Gastroesophageal sphincter (tissue), 4 donors: ENCODE data around the gene LEPROT. TPM values are rescaled to one million over a fixed set of nuclear protein-coding genes. Genes with fewer than 3 reads are reported as not detected.
"Not testable (repeated sequence)": the region's sequence is repeated elsewhere in the genome, so short reads cannot be mapped to it uniquely, and the experiment has no call there.

Source experiments
- ATAC-seq: fragments of 150-250 bp; one replicate; pipeline ENCODE4 v1.9.1; 2016; ENCODE audit warnings: mild to moderate bottlenecking, moderate library complexity
- H3K27ac ChIP-seq, 4 donors: fragments of 200-600 bp; sonication (generic) in 3 of 4; 1 replicate in 3 of 4; 2 replicates in 1 of 4; pipeline ENCODE4 v1.5.1; 2016 to 2019
- H3K27me3 ChIP-seq: fragments of 200-600 bp; sonication (generic); one replicate; pipeline ENCODE4 v1.5.1; 2019
- H3K36me3 ChIP-seq, 2 donors: fragments of 200-600 bp; sonication (generic); one replicate each; pipeline ENCODE4 v1.5.1; 2019; ENCODE audit warnings: control low read depth in 1 of 2
- H3K4me1 ChIP-seq, 3 donors: fragments of 200-600 bp; sonication (generic); 1 replicate in 2 of 3; 2 replicates in 1 of 3; pipeline ENCODE4 v1.5.1; 2016 to 2019; ENCODE audit warnings: control low read depth in 2 of 3
- H3K4me3 ChIP-seq, 2 donors: fragments of 200-600 bp; sonication (generic); one replicate each; pipeline ENCODE4 v1.5.1; 2019; ENCODE audit warnings: mild to moderate bottlenecking in 1 of 2, moderate library complexity in 1 of 2
- H3K9me3 ChIP-seq, 3 donors: fragments of 200-600 bp; sonication (generic); one replicate each; pipeline ENCODE4 v1.5.1; 2017 to 2019; ENCODE audit warnings: control low read depth in 2 of 3
- EP300 ChIP-seq: sonication (generic); formaldehyde crosslinking; IDR thresholded peaks from one replicate; pipeline ENCODE4 v1.6.1; 2017; ENCODE audit warnings: antibody characterized with exemption, mild to moderate bottlenecking
- POLR2A ChIP-seq, 2 donors: fragments of 450-650 bp; IDR thresholded peaks; one replicate each; pipeline ENCODE4 v1.6.1; 2017; ENCODE audit warnings: antibody characterized with exemption in 2 of 2, mild to moderate bottlenecking in 2 of 2, moderate library complexity in 1 of 2
- POLR2AphosphoS5 ChIP-seq: sonication (generic); formaldehyde crosslinking; IDR thresholded peaks from one replicate; pipeline ENCODE4 v1.6.1; 2017; ENCODE audit warnings: antibody characterized with exemption
- WGBS, 2 donors: methylation state at CpG; one replicate each; pipeline ENCODE4 v1.1.5; 2018; ENCODE audit warnings: low coverage in 1 of 2; 5-methylcytosine and 5-hydroxymethylcytosine counted together
- total RNA-seq, 4 donors: library from RNA; depleted of rRNA; stranded (reverse); fragments of >200 nt; gene quantifications; one replicate each; pipeline ENCODE4 v1.1.0, GENCODE V29; 2016
- TF ChIP-seq, protein P1 (sequence below), 4 experiments: fragments of 200-600 bp in 2 of 4; fragments of 450-650 bp in 2 of 4; sonication (generic) in 1 of 4; IDR thresholded peaks; one replicate each; pipeline ENCODE4 v1.5.1; 2017 to 2019; ENCODE audit warnings: antibody characterized with exemption in 4 of 4, mild to moderate bottlenecking in 2 of 4, moderate library complexity in 2 of 4

Gene LEPROT
- total RNA-seq, 4 donors from 2014 or later = 66.3 to 106 (median 72.9) TPM

DNA sequence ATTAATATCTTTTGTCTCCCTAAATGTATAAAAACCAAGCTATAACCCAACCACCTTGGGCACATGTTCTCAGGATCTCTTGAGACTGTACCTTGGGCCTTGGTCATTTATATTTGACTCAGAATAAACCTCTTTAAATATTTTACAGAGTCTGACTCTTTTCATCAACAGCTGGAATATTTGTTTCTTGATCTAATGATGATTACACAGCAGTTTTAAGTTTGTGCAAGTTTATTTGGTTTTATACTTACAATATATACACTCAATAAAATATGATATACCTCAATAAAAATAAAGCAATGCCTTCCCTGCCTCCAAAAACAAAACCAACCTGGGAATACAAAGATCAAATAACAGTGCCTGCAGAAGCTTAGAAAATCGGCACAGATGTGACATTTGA lies 22.0 kb downstream of the LEPROT start:
- Histone ChIP-seq H3K9me3 (no peaks in the 10 kb centered on the region), H3K27ac (no peak overlapping the region), H3K27me3 (no peaks in the 10 kb centered on the region), H3K4me1 (no peaks in the 10 kb centered on the region), H3K36me3 (no peaks in the 10 kb centered on the region), H3K4me3 (no peak overlapping the region)
- ATAC-seq = no peak
- WGBS, 2 donors = 57 to 85% methylated on average over 1 of the region's 1 CpG
- no peak for TF ChIP-seq POLR2A (IDR thresholded peaks at IDR 0.05)
- TF ChIP-seq POLR2AphosphoS5 = no peak
- TF ChIP-seq, protein P1, sequence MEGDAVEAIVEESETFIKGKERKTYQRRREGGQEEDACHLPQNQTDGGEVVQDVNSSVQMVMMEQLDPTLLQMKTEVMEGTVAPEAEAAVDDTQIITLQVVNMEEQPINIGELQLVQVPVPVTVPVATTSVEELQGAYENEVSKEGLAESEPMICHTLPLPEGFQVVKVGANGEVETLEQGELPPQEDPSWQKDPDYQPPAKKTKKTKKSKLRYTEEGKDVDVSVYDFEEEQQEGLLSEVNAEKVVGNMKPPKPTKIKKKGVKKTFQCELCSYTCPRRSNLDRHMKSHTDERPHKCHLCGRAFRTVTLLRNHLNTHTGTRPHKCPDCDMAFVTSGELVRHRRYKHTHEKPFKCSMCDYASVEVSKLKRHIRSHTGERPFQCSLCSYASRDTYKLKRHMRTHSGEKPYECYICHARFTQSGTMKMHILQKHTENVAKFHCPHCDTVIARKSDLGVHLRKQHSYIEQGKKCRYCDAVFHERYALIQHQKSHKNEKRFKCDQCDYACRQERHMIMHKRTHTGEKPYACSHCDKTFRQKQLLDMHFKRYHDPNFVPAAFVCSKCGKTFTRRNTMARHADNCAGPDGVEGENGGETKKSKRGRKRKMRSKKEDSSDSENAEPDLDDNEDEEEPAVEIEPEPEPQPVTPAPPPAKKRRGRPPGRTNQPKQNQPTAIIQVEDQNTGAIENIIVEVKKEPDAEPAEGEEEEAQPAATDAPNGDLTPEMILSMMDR (IDR thresholded peaks at IDR 0.05) = no peak
- no peak for TF ChIP-seq EP300

- Histone ChIP-seq H3K36me3 (no peaks in the 10 kb centered on the region), H3K27me3 (no peaks in the 10 kb centered on the region), H3K9me3 (no peaks in the 10 kb centered on the region), H3K4me3 (no peak overlapping the region), H3K27ac (no peak overlapping the region), H3K4me1 (no peaks in the 10 kb centered on the region)
- 91% methylated on average over 2 of the region's 2 CpGs; no CpG with 5 or more reads in 1 of the 2 donors for WGBS, 2 donors
- TF ChIP-seq, protein P1 (IDR thresholded peaks at IDR 0.05) = no peak
- no peak for TF ChIP-seq POLR2A (IDR thresholded peaks at IDR 0.05)
- no peak for TF ChIP-seq POLR2AphosphoS5
- TF ChIP-seq EP300 = no peak
- no peak for ATAC-seq
Measured at GRCh38 chr1:65443647-65444046, 23.2 kb downstream of the LEPROT start.

GRCh38 chr1:65444128-65444640 lies 23.7 kb downstream of the LEPROT start:
- no peak for TF ChIP-seq POLR2A (IDR thresholded peaks at IDR 0.05)
- no peak for TF ChIP-seq EP300
- TF ChIP-seq, protein P1 (IDR thresholded peaks at IDR 0.05) = no peak
- TF ChIP-seq POLR2AphosphoS5 = no peak
- no peak overlapping the region for H3K4me3 ChIP-seq
- H3K36me3 ChIP-seq = no peaks in the 10 kb centered on the region
- WGBS, 2 donors = 76% methylated on average over 4 of the region's 5 CpGs; no CpG with 5 or more reads in 1 of the 2 donors
- no peaks in the 10 kb centered on the region for H3K4me1 ChIP-seq
- H3K9me3 ChIP-seq = no peaks in the 10 kb centered on the region
- ATAC-seq = no peak
- no peaks in the 10 kb centered on the region for H3K27me3 ChIP-seq
- H3K27ac ChIP-seq = no peak overlapping the region

DNA sequence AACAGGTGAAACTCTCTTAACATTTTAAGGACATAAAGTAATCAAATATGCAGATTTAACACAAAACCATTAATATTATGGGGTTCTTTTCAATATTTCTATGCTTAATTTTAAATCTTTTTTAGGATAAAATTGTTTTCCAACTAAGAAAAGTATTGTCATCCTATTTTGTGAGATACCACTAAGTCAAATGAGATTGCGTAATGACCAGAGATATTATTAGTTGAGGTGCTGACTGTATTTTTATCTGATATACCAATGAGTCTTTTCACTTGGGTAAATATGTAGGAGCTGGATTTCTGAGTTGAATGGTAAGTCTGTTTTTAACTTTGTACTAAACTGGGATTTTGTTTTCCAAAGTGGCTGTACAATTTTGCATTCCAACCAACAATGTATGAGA lies 25.4 kb downstream of the LEPROT start:
- no peak overlapping the region for H3K4me3 ChIP-seq
- TF ChIP-seq EP300 = no peak
- no peak overlapping the region for H3K27ac ChIP-seq
- no peak for ATAC-seq
- H3K27me3 ChIP-seq = no peaks in the 10 kb centered on the region
- H3K9me3 ChIP-seq = no peaks in the 10 kb centered on the region
- H3K4me1 ChIP-seq = no peaks in the 10 kb centered on the region
- H3K36me3 ChIP-seq = no peaks in the 10 kb centered on the region
- WGBS, 2 donors = 95 to 100% methylated on average over 1 of the region's 1 CpG

- TF ChIP-seq, protein P1 (IDR thresholded peaks at IDR 0.05) = no peak
- H3K27ac ChIP-seq = no peak overlapping the region
- WGBS, 2 donors = 86% methylated on average over 2 of the region's 4 CpGs; no CpG with 5 or more reads in 1 of the 2 donors
- no peaks in the 10 kb centered on the region for H3K4me1 ChIP-seq
- no peak for ATAC-seq
- no peak overlapping the region for H3K4me3 ChIP-seq
- H3K9me3 ChIP-seq = no peaks in the 10 kb centered on the region
- H3K27me3 ChIP-seq = no peaks in the 10 kb centered on the region
- no peaks in the 10 kb centered on the region for H3K36me3 ChIP-seq
Measured at GRCh38 chr1:65449214-65449823, 28.9 kb downstream of the LEPROT start.

DNA sequence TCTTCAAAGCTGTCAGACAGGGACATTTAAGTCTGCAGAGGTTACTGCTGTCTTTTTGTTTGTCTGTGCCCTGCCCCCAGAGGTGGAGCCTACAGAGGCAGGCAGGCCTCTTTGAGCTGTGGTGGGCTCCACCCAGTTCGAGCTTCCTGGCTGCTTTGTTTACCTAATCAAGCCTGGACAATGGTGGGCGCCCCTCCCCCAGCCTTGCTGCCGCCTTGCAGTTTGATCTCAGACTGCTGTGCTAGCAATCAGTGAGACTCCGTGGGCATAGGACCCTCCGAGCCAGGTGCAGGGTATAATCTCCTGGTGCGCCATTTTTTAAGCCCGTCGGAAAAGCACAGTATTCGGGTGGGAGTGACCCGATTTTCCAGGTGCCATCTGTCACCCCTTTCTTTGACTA lies 35.2 kb downstream of the LEPROT start:
- ATAC-seq, H3K36me3 ChIP-seq, H3K9me3 ChIP-seq, H3K4me3 ChIP-seq, H3K27ac ChIP-seq, H3K27me3 ChIP-seq, H3K4me1 ChIP-seq: not testable (repeated sequence)
- WGBS, 2 donors = no CpG with 5 or more reads among the region's 10 CpGs
